HepG2 (cell line): ENCODE results near the gene SDR39U1. TPM values are rescaled to one million over a fixed set of nuclear protein-coding genes. Genes with fewer than 3 reads are reported as not detected.

Source experiments
- ATF1 ChIP-seq: IDR thresholded peaks from 2 replicates; pipeline ENCODE4 v1.6.1; 2016; ENCODE audit warnings: mild to moderate bottlenecking, control low read depth
- FOXO1 ChIP-seq: sonication (generic); formaldehyde crosslinking; IDR thresholded peaks from 2 replicates; pipeline ENCODE4 v1.4.0; 2020; ENCODE audit warnings: missing genetic modification reagents
- JARID2 ChIP-seq: sonication (generic); formaldehyde crosslinking; IDR thresholded peaks from 2 replicates; pipeline ENCODE4 v1.8.1; 2023; ENCODE audit warnings: missing genetic modification reagents, inconsistent platforms; ENCODE audit not compliant: insufficient replicate concordance
- KIAA2018 ChIP-seq: sonication (generic); formaldehyde crosslinking; IDR thresholded peaks from 2 replicates; pipeline ENCODE4 v1.5.0; 2020; ENCODE audit warnings: mild to moderate bottlenecking, missing genetic modification reagents, borderline replicate concordance
- MBD4 ChIP-seq: IDR thresholded peaks from 2 replicates; pipeline ENCODE4 v1.6.1; 2012; ENCODE audit warnings: low read length, inconsistent platforms, borderline replicate concordance
- ZNF33B ChIP-seq: sonication (generic); formaldehyde crosslinking; IDR thresholded peaks from 2 replicates; pipeline ENCODE4 v1.5.1; 2020; ENCODE audit warnings: mild to moderate bottlenecking, missing genetic modification reagents
- polyA plus RNA-seq, 8 experiments: library from polyadenylated mRNA; depleted of rRNA in 3 of 8; stranded (reverse) in 7 of 8; unstranded in 1 of 8; fragments of >200 nt; fragmentation: Illumina TruSeq in 4 of 8; extraction: Trizol in 4 of 8; gene quantifications; 2 replicates each; pipeline versions ENCODE4 v1.2.1 to v1.2.3, GENCODE V29; 2011 to 2016; ENCODE audit warnings: low read depth in 4 of 8, missing spikeins in 1 of 8, mixed read lengths in 1 of 8; ENCODE audit not compliant: insufficient read depth in 1 of 8
- total RNA-seq, 5 experiments: library from RNA; depleted of rRNA; stranded (reverse); fragments of >200 nt; fragmentation: Illumina TruSeq; extraction: Trizol; gene quantifications; 2 replicates each; pipeline ENCODE4 v1.2.3, GENCODE V29; 2016; ENCODE audit warnings: low read depth in 1 of 5
- TF ChIP-seq, protein P1 (sequence below): sonication (generic); formaldehyde crosslinking; IDR thresholded peaks from 2 replicates; pipeline ENCODE4 v1.4.0; 2020; ENCODE audit warnings: mild to moderate bottlenecking, missing genetic modification reagents
- TF ChIP-seq, protein P2 (sequence below): IDR thresholded peaks from 2 replicates; pipeline ENCODE4 v1.6.1; 2016; ENCODE audit warnings: control low read depth
- TF ChIP-seq, protein P3 (sequence below): fragments of 450-650 bp; IDR thresholded peaks from 2 replicates; pipeline ENCODE4 v1.6.1; 2016

The SDR39U1 gene
- total and polyA plus RNA-seq, 2 of the 13 experiments (the other 11 are each of a cell fraction or from before 2014, with no cell fraction given), result 34.4 to 129 TPM

DNA sequence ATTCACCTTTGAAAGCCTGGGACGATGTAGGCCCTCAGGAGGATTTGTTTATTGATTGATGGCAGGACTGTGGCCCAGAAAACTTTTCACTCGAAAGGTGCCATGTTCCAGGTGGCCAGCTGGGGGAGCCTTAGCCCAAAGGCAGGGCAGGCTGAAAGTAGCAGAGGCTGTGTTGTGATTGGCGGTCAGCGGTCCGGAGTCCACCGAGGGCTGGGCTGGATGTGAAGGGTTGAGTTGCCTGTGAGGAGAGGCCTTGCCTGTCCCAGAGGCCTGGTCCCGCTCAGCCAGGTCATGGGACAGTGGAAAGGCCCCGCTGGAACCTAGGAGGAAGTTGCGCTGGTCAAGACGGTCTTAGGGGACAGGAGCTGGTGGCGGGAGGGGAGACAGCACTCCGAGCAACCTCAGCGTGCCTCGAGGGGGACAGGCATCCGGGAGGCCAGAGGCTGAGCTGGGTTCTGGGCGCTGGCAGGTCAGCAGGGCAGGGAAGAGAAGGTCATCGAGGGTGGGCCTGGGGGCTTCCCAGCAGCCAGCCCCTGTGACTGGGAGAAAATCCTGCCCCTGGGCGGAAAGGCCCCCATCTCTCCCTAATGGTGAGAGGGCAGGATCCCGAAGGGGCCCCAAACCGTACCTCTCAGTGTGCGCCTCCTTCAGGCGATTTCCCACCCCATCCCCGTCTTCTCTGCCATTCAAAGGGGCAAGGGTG, 39.2 kb upstream of the SDR39U1 start (continued):
- TF ChIP-seq KIAA2018 (CRISPR knock-in tag) (peak; percentile 97), ATF1 (CRISPR knock-in tag) (no peak), FOXO1 (CRISPR knock-in tag) (peak; percentile 79), MBD4 (no peak), ZNF33B (peak; percentile 81), JARID2 (CRISPR knock-in tag) (no peak)
- TF ChIP-seq, protein P1, sequence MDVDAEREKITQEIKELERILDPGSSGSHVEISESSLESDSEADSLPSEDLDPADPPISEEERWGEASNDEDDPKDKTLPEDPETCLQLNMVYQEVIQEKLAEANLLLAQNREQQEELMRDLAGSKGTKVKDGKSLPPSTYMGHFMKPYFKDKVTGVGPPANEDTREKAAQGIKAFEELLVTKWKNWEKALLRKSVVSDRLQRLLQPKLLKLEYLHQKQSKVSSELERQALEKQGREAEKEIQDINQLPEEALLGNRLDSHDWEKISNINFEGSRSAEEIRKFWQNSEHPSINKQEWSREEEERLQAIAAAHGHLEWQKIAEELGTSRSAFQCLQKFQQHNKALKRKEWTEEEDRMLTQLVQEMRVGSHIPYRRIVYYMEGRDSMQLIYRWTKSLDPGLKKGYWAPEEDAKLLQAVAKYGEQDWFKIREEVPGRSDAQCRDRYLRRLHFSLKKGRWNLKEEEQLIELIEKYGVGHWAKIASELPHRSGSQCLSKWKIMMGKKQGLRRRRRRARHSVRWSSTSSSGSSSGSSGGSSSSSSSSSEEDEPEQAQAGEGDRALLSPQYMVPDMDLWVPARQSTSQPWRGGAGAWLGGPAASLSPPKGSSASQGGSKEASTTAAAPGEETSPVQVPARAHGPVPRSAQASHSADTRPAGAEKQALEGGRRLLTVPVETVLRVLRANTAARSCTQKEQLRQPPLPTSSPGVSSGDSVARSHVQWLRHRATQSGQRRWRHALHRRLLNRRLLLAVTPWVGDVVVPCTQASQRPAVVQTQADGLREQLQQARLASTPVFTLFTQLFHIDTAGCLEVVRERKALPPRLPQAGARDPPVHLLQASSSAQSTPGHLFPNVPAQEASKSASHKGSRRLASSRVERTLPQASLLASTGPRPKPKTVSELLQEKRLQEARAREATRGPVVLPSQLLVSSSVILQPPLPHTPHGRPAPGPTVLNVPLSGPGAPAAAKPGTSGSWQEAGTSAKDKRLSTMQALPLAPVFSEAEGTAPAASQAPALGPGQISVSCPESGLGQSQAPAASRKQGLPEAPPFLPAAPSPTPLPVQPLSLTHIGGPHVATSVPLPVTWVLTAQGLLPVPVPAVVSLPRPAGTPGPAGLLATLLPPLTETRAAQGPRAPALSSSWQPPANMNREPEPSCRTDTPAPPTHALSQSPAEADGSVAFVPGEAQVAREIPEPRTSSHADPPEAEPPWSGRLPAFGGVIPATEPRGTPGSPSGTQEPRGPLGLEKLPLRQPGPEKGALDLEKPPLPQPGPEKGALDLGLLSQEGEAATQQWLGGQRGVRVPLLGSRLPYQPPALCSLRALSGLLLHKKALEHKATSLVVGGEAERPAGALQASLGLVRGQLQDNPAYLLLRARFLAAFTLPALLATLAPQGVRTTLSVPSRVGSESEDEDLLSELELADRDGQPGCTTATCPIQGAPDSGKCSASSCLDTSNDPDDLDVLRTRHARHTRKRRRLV, result no peak
- TF ChIP-seq, protein P2, sequence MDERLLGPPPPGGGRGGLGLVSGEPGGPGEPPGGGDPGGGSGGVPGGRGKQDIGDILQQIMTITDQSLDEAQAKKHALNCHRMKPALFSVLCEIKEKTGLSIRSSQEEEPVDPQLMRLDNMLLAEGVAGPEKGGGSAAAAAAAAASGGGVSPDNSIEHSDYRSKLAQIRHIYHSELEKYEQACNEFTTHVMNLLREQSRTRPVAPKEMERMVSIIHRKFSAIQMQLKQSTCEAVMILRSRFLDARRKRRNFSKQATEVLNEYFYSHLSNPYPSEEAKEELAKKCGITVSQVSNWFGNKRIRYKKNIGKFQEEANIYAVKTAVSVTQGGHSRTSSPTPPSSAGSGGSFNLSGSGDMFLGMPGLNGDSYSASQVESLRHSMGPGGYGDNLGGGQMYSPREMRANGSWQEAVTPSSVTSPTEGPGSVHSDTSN, result peak; percentile 51; the same call in 1 of the 2 replicates
- TF ChIP-seq, protein P3, sequence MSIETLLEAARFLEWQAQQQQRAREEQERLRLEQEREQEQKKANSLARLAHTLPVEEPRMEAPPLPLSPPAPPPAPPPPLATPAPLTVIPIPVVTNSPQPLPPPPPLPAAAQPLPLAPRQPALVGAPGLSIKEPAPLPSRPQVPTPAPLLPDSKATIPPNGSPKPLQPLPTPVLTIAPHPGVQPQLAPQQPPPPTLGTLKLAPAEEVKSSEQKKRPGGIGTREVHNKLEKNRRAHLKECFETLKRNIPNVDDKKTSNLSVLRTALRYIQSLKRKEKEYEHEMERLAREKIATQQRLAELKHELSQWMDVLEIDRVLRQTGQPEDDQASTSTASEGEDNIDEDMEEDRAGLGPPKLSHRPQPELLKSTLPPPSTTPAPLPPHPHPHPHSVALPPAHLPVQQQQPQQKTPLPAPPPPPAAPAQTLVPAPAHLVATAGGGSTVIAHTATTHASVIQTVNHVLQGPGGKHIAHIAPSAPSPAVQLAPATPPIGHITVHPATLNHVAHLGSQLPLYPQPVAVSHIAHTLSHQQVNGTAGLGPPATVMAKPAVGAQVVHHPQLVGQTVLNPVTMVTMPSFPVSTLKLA, result no peak
